ENCODE measurements around the gene ATP9A.

ATP9A gene

GRCh38 chr20:51562332-51563173 lies 205.6 kb downstream of the ATP9A start (continued):
- TF ChIP-seq ZNF449 (tag by site-specific recombination; IDR thresholded peaks at IDR 0.05) (0 out of 2 replicates have a peak, but pooled peaks have one; percentile 32), ZNF426 (tag by site-specific recombination; IDR thresholded peaks at IDR 0.05) (no peak), ZNF324 (tag by site-specific recombination; IDR thresholded peaks at IDR 0.05) (0 out of 2 replicates have a peak, but pooled peaks have one; percentile 61), ZNF26 (tag by site-specific recombination; IDR thresholded peaks at IDR 0.05) (no peak), INSM2 (tag by site-specific recombination; IDR thresholded peaks at IDR 0.05) (peak; percentile 82), ZNF701 (tag by site-specific recombination; IDR thresholded peaks at IDR 0.05) (no peak), ZNF23 (tag by site-specific recombination; IDR thresholded peaks at IDR 0.05; ENCODE audit: borderline replicate concordance) (no peak), ZNF341 (tag by site-specific recombination; IDR thresholded peaks at IDR 0.05; ENCODE audit: low read depth) (peak; percentile 64), ZNF488 (tag by site-specific recombination; IDR thresholded peaks at IDR 0.05) (no peak), ZNF37A (tag by site-specific recombination; IDR thresholded peaks at IDR 0.05) (no peak), ZBTB8A (tag by site-specific recombination; IDR thresholded peaks at IDR 0.05) (peak; percentile 64), ZSCAN18 (tag by site-specific recombination; IDR thresholded peaks at IDR 0.05) (no peak), ZNF121 (tag by site-specific recombination; IDR thresholded peaks at IDR 0.05) (no peak), ZNF354C (tag by site-specific recombination; IDR thresholded peaks at IDR 0.05; ENCODE audit: borderline replicate concordance, low read depth) (no peak), ZNF600 (tag by site-specific recombination; IDR thresholded peaks at IDR 0.05) (peak; percentile 90), ZBTB6 (tag by site-specific recombination; IDR thresholded peaks at IDR 0.05) (no peak; the same call in 1 of the 2 replicates), ZNF2 (tag by site-specific recombination; IDR thresholded peaks at IDR 0.05) (no peak), FEZF1 (tag by site-specific recombination; IDR thresholded peaks at IDR 0.05) (no peak), ZNF830 (tag by site-specific recombination; IDR thresholded peaks at IDR 0.05; ENCODE audit: low read depth) (no peak), HOXA7 (CRISPR knock-in tag; IDR thresholded peaks at IDR 0.05; ENCODE audit: borderline replicate concordance) (no peak), ZNF777 (tag by site-specific recombination; IDR thresholded peaks at IDR 0.05; ENCODE audit: borderline replicate concordance) (peak; percentile 55; the same call in 1 of the 2 replicates), ZNF707 (tag by site-specific recombination; IDR thresholded peaks at IDR 0.05) (no peak), ZBTB21 (tag by site-specific recombination; IDR thresholded peaks at IDR 0.05) (peak; percentile 40; the same call in 1 of the 2 replicates), SP7 (tag by site-specific recombination; IDR thresholded peaks at IDR 0.05) (no peak; the same call in 1 of the 2 replicates), ZSCAN30 (tag by site-specific recombination; IDR thresholded peaks at IDR 0.05) (peak; percentile 52; the same call in 1 of the 2 replicates), ZBTB1 (tag by site-specific recombination; IDR thresholded peaks at IDR 0.05) (no peak), ZNF610 (tag by site-specific recombination; IDR thresholded peaks at IDR 0.05; ENCODE audit: borderline replicate concordance) (no peak), TCF7L2 (IDR thresholded peaks at IDR 0.05; ENCODE audit: borderline replicate concordance, low read depth, low read length) (no peak), ZNF837 (tag by site-specific recombination; IDR thresholded peaks at IDR 0.05) (no peak), ZNF473 (tag by site-specific recombination; IDR thresholded peaks at IDR 0.05) (no peak), ZNF19 (tag by site-specific recombination; IDR thresholded peaks at IDR 0.05; ENCODE audit: low read depth) (no peak), ZBTB17 (tag by site-specific recombination; IDR thresholded peaks at IDR 0.05) (peak; percentile 86), MEIS1 (CRISPR knock-in tag; IDR thresholded peaks at IDR 0.05; ENCODE audit: borderline replicate concordance) (no peak)

All from HEK293 (cell line).